MM.1S (cell line): ENCODE results near the gene DNAJC5.
A peak's percentile ranks its signal among the peaks of the same experiment; 100 is the strongest.

Experiments
- DNase-seq: peaks from one replicate; pipeline ENCODE4 v3.0.0-alpha.2; 2015
- H2AFZ ChIP-seq: fragments of 300-600 bp; sonication (generic); 2 replicates; pipeline ENCODE4 v1.6.0; 2016; ENCODE audit warnings: antibody characterized with exemption, low read length
- H3F3A ChIP-seq: fragments of 300-600 bp; sonication (generic); 2 replicates; pipeline ENCODE4 v1.6.1; 2016; ENCODE audit warnings: mild to moderate bottlenecking, antibody characterized with exemption, low read length, moderate library complexity, mixed read lengths; ENCODE audit not compliant: insufficient read depth
- H3K27ac ChIP-seq: fragments of 300-600 bp; sonication (generic); 2 replicates; pipeline ENCODE4 v1.5.1; 2016; ENCODE audit warnings: mild to moderate bottlenecking, low read length
- H3K27me3 ChIP-seq: fragments of 300-600 bp; sonication (generic); replicated peaks from 2 replicates; pipeline ENCODE4 v1.6.0; 2016; ENCODE audit warnings: low read length; ENCODE audit not compliant: insufficient read depth
- H3K36me3 ChIP-seq: fragments of 300-600 bp; sonication (generic); replicated peaks from 2 replicates; pipeline ENCODE4 v1.6.1; 2016; ENCODE audit warnings: mild to moderate bottlenecking, low read length, mixed read lengths; ENCODE audit not compliant: insufficient read depth
- H3K4me1 ChIP-seq: fragments of 300-600 bp; sonication (generic); 2 replicates; pipeline ENCODE4 v1.6.1; 2016; ENCODE audit warnings: low read length, mixed read lengths
- H3K4me2 ChIP-seq: fragments of 300-600 bp; sonication (generic); 2 replicates; pipeline ENCODE4 v1.6.0; 2016; ENCODE audit warnings: low read depth, low read length
- H3K4me3 ChIP-seq: fragments of 300-600 bp; sonication (generic); 2 replicates; pipeline ENCODE4 v1.5.1; 2016; ENCODE audit warnings: low read length, mixed read lengths
- H3K79me2 ChIP-seq: fragments of 300-600 bp; sonication (generic); 2 replicates; pipeline ENCODE4 v1.6.1; 2016; ENCODE audit warnings: mixed run types, low read length, mixed read lengths
- H3K9ac ChIP-seq: fragments of 300-600 bp; sonication (generic); 2 replicates; pipeline ENCODE4 v1.6.1; 2016; ENCODE audit warnings: low read length, mixed read lengths
- H3K9me2 ChIP-seq: fragments of 300-600 bp; sonication (generic); replicated peaks from 2 replicates; pipeline ENCODE4 v1.6.1; 2016; ENCODE audit warnings: mild to moderate bottlenecking, low read length, mixed read lengths; ENCODE audit not compliant: insufficient read depth
- H3K9me3 ChIP-seq: fragments of 300-600 bp; sonication (generic); replicated peaks from 2 replicates; pipeline ENCODE4 v1.6.1; 2016; ENCODE audit warnings: mild to moderate bottlenecking, low read length, mixed read lengths; ENCODE audit not compliant: insufficient read depth
- H4K20me1 ChIP-seq: fragments of 300-600 bp; sonication (generic); 2 replicates; pipeline ENCODE4 v1.6.1; 2016; ENCODE audit warnings: mild to moderate bottlenecking, low read length, moderate library complexity, mixed read lengths; ENCODE audit not compliant: insufficient read depth
- EZH2 ChIP-seq: fragments of 300-600 bp; sonication (generic); optimal IDR thresholded peaks from 2 replicates; pipeline ENCODE3; 2017; ENCODE audit warnings: low read depth, mild to moderate bottlenecking, antibody characterized with exemption, low read length, mixed read lengths
- EZH2phosphoT487 ChIP-seq: fragments of 300-600 bp; sonication (generic); IDR thresholded peaks from 2 replicates; pipeline ENCODE4 v1.6.1; 2018; ENCODE audit warnings: antibody characterized with exemption, low read length
- TF ChIP-seq, protein P1 (sequence below): fragments of 300-600 bp; sonication (generic); IDR thresholded peaks from 2 replicates; pipeline ENCODE4 v1.5.1; 2016; ENCODE audit warnings: antibody characterized with exemption, low read length, mixed read lengths

The DNAJC5 gene

DNA sequence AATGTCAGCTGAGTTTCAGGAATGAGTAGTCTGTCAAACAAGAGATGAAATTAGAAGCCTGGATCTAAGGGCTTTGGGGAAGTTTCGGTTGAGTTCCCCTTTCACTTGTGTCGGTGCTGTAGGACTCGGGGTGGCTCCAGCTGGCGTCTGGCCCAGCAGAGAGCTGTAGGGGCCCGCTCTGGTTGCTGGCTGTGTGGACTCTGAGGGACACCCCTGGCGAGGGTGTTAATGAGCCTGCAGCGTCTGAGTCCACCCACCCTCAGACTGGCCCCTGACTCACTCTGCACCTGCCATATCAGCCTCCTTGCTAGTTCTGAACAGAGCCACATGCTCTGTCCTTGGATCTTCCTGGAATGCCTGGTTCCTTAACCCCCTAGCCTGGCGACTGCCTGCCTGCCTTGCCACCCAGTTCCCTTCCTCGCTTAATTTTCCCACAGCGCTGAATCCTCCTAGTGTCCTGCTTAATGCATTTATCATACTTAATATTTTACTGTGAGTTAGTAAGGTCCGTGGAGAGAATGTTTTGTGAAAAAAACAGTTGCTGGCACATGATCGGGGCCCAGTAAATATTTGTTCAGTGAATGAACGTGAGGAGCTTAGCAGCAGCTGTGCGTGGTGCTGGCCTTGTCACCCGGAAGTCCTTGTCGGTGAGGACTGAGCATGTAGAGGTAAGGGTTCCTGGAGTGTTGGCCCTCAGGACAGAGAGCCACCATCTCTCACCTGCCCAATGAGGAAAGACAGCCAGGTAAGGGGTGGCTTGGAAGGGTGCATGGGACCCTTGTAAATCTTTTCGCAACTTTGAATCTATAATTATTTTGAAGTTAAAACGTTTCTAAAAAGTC, 1.6 kb downstream of the DNAJC5 start:
- no peaks in the 10 kb centered on the region for H3K27me3 ChIP-seq
- peak overlapping the region; percentile 76 for H3K4me3 ChIP-seq
- no peaks in the 10 kb centered on the region for H3K9me3 ChIP-seq
- H3K4me1 ChIP-seq: peaks cover 7% of the 10 kb centered on the region
- H3K9ac ChIP-seq: peak overlapping the region; percentile 70; the same call in 1 of the 2 replicates
- no peak overlapping the region for H2AFZ ChIP-seq
- H3K79me2 ChIP-seq: peaks cover 55% of the 10 kb centered on the region
- H3K27ac ChIP-seq: peak overlapping the region; percentile 73; the same call in 1 of the 2 replicates
- H3K36me3 ChIP-seq: no peaks in the 10 kb centered on the region
- peaks cover 11% of the 10 kb centered on the region for H4K20me1 ChIP-seq
- no peaks in the 10 kb centered on the region for H3K9me2 ChIP-seq
- H3K4me2 ChIP-seq: peak overlapping the region; percentile 99
- peak; percentile 64 for DNase-seq
- H3F3A ChIP-seq: peaks cover 18% of the 10 kb centered on the region
- TF ChIP-seq, protein P1, sequence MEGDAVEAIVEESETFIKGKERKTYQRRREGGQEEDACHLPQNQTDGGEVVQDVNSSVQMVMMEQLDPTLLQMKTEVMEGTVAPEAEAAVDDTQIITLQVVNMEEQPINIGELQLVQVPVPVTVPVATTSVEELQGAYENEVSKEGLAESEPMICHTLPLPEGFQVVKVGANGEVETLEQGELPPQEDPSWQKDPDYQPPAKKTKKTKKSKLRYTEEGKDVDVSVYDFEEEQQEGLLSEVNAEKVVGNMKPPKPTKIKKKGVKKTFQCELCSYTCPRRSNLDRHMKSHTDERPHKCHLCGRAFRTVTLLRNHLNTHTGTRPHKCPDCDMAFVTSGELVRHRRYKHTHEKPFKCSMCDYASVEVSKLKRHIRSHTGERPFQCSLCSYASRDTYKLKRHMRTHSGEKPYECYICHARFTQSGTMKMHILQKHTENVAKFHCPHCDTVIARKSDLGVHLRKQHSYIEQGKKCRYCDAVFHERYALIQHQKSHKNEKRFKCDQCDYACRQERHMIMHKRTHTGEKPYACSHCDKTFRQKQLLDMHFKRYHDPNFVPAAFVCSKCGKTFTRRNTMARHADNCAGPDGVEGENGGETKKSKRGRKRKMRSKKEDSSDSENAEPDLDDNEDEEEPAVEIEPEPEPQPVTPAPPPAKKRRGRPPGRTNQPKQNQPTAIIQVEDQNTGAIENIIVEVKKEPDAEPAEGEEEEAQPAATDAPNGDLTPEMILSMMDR: no peak
- TF ChIP-seq EZH2 (no peak), EZH2phosphoT487 (no peak)

DNA sequence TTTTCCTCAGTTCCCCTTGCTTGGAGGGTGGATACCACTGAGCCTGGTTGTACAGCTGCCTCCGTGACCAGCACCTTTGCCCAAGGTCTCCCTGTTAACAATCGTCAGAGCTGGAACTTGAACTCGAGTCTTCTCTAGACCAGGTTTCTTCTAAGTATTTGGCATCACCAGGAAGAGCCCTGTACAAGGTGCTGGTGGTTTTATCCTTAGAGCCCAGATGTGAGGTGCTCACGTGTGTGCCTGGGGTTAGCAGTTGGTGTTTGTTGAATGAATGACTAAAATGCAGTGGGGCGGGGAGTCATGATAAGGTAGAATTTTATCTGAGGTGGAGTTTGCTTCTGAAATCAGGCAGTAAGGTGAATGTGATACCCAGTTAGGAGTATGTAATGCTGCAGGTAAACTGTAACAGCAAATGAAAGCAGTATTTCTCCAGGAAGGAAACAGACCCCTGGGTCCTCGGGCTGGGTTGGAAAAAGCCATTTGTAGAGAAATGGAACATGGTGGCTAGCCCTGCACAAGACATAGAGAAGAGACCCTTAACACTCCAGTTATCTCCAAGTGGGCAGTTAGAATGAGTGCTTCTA, 3.1 kb downstream of the DNAJC5 start:
- Histone ChIP-seq H3K27ac (no peak overlapping the region), H4K20me1 (peaks cover 11% of the 10 kb centered on the region), H3K4me2 (no peak overlapping the region), H3K4me1 (peaks cover 7% of the 10 kb centered on the region), H3F3A (peaks cover 18% of the 10 kb centered on the region), H3K9me2 (no peaks in the 10 kb centered on the region), H3K27me3 (no peaks in the 10 kb centered on the region), H3K36me3 (no peaks in the 10 kb centered on the region), H3K9ac (no peak overlapping the region), H2AFZ (no peak overlapping the region), H3K9me3 (no peaks in the 10 kb centered on the region), H3K79me2 (peaks cover 63% of the 10 kb centered on the region), H3K4me3 (no peak overlapping the region)
- TF ChIP-seq, protein P1: no peak
- no peak for TF ChIP-seq EZH2phosphoT487
- no peak for TF ChIP-seq EZH2
- DNase-seq: no peak

DNA sequence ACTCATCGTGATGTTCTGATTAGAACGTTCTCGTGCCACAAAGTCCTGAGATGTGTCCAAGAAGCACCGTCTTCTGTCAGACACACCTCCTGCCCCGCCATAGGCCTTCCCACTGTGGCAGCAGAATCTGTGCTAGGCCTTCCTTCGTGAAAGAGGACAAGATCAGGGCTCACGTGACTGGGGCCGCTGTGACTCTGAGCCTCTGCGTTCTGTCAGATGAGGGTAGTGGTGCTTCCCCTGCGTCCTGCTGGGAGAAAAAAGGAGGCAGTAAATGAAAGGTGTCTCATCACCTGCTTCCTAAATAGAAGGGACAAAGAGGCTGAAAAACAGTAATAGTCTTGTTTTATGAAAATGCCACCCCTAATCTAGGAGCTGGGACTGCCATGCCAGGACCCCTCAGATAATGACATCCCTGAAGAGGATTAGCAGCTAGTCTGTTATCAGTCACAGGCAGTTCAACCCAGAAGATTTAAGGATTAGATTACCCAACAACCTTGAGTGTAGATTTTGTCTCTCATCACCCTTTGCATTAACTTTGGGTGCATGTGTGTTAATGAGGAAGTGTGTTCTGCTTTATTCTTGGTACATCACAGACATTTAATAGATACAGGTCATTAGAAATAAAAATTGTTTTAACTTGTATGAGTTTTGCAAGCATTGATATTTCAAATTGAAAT, 4.1 kb downstream of the DNAJC5 start:
- Histone ChIP-seq H3F3A (peaks cover 9% of the 10 kb centered on the region), H3K27ac (no peak overlapping the region), H3K4me2 (no peak overlapping the region), H3K4me1 (peaks cover 7% of the 10 kb centered on the region), H3K4me3 (no peak overlapping the region), H3K79me2 (peaks cover 73% of the 10 kb centered on the region), H3K9ac (no peak overlapping the region), H3K36me3 (no peaks in the 10 kb centered on the region), H3K9me3 (no peaks in the 10 kb centered on the region), H3K27me3 (no peaks in the 10 kb centered on the region), H2AFZ (no peak overlapping the region), H4K20me1 (peaks cover 11% of the 10 kb centered on the region), H3K9me2 (no peaks in the 10 kb centered on the region)
- DNase-seq: no peak
- TF ChIP-seq, protein P1: no peak
- TF ChIP-seq EZH2phosphoT487: no peak
- no peak for TF ChIP-seq EZH2
